Endothelial cell of umbilical vein (primary cell): ENCODE results near the gene PTPN12.

Experiments
- EZH2 ChIP-seq: IDR thresholded peaks from 2 replicates; pipeline ENCODE4 v1.6.1; 2012; ENCODE audit warnings: borderline replicate concordance, low read depth, mild to moderate bottlenecking, moderate library complexity, low read length, inconsistent platforms; ENCODE audit not compliant: severe bottlenecking
- FOS ChIP-seq: IDR thresholded peaks from 2 replicates; pipeline ENCODE4 v1.6.1; 2011; ENCODE audit warnings: mild to moderate bottlenecking, low read length, moderate library complexity, borderline replicate concordance; ENCODE audit not compliant: insufficient read depth
- MAX ChIP-seq: IDR thresholded peaks from 2 replicates; pipeline ENCODE4 v1.6.1; 2011; ENCODE audit not compliant: insufficient read depth, insufficient read length
- POLR2A ChIP-seq: IDR thresholded peaks from 2 replicates; pipeline ENCODE4 v1.6.1; 2012; ENCODE audit warnings: low read depth, mild to moderate bottlenecking, control low read depth, low read length
- POLR2AphosphoS5 ChIP-seq: IDR thresholded peaks from 2 replicates; pipeline ENCODE4 v1.6.1; 2012; ENCODE audit warnings: low read depth, mild to moderate bottlenecking, control low read depth, low read length, moderate library complexity; ENCODE audit not compliant: insufficient read depth
- TF ChIP-seq, protein P1 (sequence below), 2 donors: IDR thresholded peaks; 1 replicate in 1 of 2; 2 replicates in 1 of 2; pipeline ENCODE4 v1.5.1; 2011; ENCODE audit warnings: low read length in 2 of 2, mild to moderate bottlenecking in 2 of 2, moderate library complexity in 2 of 2, control low read depth in 1 of 2, inconsistent platforms in 1 of 2, low read depth in 1 of 2; ENCODE audit not compliant: insufficient read depth in 1 of 2; ENCODE audit errors: extremely low read depth in 1 of 2

- TF ChIP-seq, protein P1, sequence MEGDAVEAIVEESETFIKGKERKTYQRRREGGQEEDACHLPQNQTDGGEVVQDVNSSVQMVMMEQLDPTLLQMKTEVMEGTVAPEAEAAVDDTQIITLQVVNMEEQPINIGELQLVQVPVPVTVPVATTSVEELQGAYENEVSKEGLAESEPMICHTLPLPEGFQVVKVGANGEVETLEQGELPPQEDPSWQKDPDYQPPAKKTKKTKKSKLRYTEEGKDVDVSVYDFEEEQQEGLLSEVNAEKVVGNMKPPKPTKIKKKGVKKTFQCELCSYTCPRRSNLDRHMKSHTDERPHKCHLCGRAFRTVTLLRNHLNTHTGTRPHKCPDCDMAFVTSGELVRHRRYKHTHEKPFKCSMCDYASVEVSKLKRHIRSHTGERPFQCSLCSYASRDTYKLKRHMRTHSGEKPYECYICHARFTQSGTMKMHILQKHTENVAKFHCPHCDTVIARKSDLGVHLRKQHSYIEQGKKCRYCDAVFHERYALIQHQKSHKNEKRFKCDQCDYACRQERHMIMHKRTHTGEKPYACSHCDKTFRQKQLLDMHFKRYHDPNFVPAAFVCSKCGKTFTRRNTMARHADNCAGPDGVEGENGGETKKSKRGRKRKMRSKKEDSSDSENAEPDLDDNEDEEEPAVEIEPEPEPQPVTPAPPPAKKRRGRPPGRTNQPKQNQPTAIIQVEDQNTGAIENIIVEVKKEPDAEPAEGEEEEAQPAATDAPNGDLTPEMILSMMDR (IDR thresholded peaks at IDR 0.05; ENCODE audit: extremely low read depth in 1 of 2, insufficient read depth in 1 of 2, low read depth in 1 of 2, low read length in 2 of 2), result no peak
- TF ChIP-seq POLR2AphosphoS5, result no peak
- no peak for TF ChIP-seq EZH2
- no peak for TF ChIP-seq POLR2A
- TF ChIP-seq MAX, result no peak
- no peak for TF ChIP-seq FOS
Observed at GRCh38 chr7:77525231-77525630, 11.9 kb upstream of the PTPN12 start.
